Left ventricle myocardium inferior (tissue), 1 donor: ENCODE results near the gene GTF2I. TPM values are rescaled to one million over a fixed set of nuclear protein-coding genes. Genes with fewer than 3 reads are reported as not detected.
A peak's percentile ranks its signal among the peaks of the same experiment; 100 is the strongest.
"Not testable (repeated sequence)": the region's sequence is repeated elsewhere in the genome, so short reads cannot be mapped to it uniquely, and the experiment has no call there.

Experiments used
- DNase-seq: peaks from one replicate; pipeline ENCODE4 v3.0.0-alpha.2; 2020
- H3K27ac ChIP-seq: fragments of 200-600 bp; replicated peaks from 2 replicates; pipeline ENCODE4 v1.8.0; 2021
- H3K27me3 ChIP-seq: fragments of 200-600 bp; 2 replicates; pipeline ENCODE4 v1.8.0; 2021; ENCODE audit warnings: low read depth
- H3K36me3 ChIP-seq: fragments of 200-600 bp; 2 replicates; pipeline ENCODE4 v1.8.0; 2021
- H3K4me1 ChIP-seq: fragments of 200-600 bp; 2 replicates; pipeline ENCODE4 v1.8.0; 2021
- H3K4me3 ChIP-seq: fragments of 200-600 bp; 2 replicates; pipeline ENCODE4 v1.8.0; 2021; ENCODE audit warnings: mild to moderate bottlenecking, moderate library complexity
- H3K9me3 ChIP-seq: fragments of 200-600 bp; replicated peaks from 2 replicates; pipeline ENCODE4 v1.8.0; 2021
- intact Hi-C: fragments of 100-400 bp; cut with micrococcal nuclease; formaldehyde crosslinking; loops from one replicate; pipeline ENCODE4 v1.11.0; 2022
- total RNA-seq: library from RNA; stranded (reverse); fragmentation: NEBNext Ultra II Directional; extraction: Animal tissue kit (Norgen Biotek cat#: 25700); gene quantifications from one replicate; pipeline ENCODE4 v1.2.1, GENCODE V29; 2021
- TF ChIP-seq, protein P1 (sequence below): fragments of 200-600 bp; IDR thresholded peaks from 2 replicates; pipeline ENCODE4 v1.8.0; 2021; ENCODE audit warnings: antibody characterized with exemption, mild to moderate bottlenecking, borderline replicate concordance
- donor health status: DM: no; HTN: yes; CAD: no; lungs with severe emphysema.

The GTF2I gene
- total RNA-seq, 1 donor from 2014 or later = 122 TPM

- H3K4me1 ChIP-seq = peaks cover 47% of the 10 kb centered on the region
- no peaks in the 10 kb centered on the region for H3K27me3 ChIP-seq
- no peak overlapping the region for H3K27ac ChIP-seq
- DNase-seq = no peak
- TF ChIP-seq, protein P1, sequence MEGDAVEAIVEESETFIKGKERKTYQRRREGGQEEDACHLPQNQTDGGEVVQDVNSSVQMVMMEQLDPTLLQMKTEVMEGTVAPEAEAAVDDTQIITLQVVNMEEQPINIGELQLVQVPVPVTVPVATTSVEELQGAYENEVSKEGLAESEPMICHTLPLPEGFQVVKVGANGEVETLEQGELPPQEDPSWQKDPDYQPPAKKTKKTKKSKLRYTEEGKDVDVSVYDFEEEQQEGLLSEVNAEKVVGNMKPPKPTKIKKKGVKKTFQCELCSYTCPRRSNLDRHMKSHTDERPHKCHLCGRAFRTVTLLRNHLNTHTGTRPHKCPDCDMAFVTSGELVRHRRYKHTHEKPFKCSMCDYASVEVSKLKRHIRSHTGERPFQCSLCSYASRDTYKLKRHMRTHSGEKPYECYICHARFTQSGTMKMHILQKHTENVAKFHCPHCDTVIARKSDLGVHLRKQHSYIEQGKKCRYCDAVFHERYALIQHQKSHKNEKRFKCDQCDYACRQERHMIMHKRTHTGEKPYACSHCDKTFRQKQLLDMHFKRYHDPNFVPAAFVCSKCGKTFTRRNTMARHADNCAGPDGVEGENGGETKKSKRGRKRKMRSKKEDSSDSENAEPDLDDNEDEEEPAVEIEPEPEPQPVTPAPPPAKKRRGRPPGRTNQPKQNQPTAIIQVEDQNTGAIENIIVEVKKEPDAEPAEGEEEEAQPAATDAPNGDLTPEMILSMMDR = no peak
- no peaks in the 10 kb centered on the region for H3K36me3 ChIP-seq
- no peaks in the 10 kb centered on the region for H3K9me3 ChIP-seq
- intact Hi-C loops = no loop called here
- H3K4me3 ChIP-seq = peak overlapping the region; percentile 100
These were observed 2.2 kb upstream of the GTF2I start for GRCh38 chr7:74655324-74655723.

DNA sequence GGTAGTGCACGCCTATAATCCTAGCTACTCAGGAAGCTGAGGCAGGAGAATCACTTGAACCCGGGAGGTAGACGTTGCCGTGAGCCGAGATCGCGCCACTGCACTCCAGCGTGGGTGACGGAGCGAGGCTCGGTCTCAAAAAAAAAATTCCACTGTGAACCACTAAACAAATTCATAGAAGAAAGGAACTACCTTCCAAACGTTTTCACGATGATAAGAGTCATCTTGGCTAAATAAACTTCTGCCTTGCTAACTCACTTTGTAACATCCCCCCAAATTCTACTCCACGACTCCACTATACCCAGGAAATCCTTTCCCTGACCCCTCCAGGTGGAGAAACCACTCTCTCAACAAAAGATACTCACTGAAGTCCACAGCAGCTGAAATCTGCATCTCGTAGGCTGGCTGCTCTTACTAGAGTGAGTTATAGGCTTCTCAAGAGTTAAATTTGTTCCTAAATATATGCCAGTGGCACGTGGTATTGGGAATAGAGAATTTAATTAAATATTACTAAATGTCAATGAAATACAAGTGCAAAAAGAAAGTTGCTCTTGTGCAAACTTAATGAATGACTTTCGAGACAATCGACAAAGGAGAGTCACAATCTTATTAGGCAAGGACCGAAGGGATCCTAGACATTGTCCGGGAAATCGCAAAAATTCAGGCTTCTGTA, 1.6 kb upstream of the GTF2I start:
- Histone ChIP-seq H3K4me1 (peaks cover 48% of the 10 kb centered on the region), H3K27ac (peak overlapping the region; percentile 100), H3K36me3 (no peaks in the 10 kb centered on the region), H3K9me3 (no peaks in the 10 kb centered on the region), H3K4me3 (peak overlapping the region; percentile 100), H3K27me3 (no peaks in the 10 kb centered on the region)
- no peak for DNase-seq
- intact Hi-C loops = no loop called here
- TF ChIP-seq, protein P1 = no peak

DNA sequence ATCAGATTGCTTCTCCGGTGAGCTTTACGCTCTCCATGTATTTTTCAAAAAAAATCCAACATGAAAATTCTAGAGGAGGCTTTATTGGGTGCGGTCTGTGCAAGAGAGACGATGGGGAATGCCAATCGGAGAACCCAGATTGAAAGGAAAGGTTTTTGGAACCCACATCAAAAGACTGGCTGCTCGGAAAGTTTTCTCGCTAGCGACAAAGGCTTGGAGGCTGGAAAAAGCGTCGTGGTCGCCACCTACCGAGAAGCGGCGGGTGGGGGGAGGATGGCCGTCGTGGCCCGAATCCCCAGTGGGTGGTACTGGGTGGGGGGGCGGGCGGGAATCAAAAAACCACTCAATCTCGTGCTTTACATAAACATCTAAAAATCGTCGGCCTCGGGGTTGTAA, 1.1 kb upstream of the GTF2I start:
- peak; percentile 60 for DNase-seq
- Histone ChIP-seq H3K27ac (peak overlapping the region; percentile 100), H3K9me3 (no peaks in the 10 kb centered on the region), H3K36me3 (no peaks in the 10 kb centered on the region), H3K27me3 (no peaks in the 10 kb centered on the region), H3K4me3 (peak overlapping the region; percentile 100), H3K4me1 (peaks cover 53% of the 10 kb centered on the region)
- intact Hi-C loops = no loop called here
- TF ChIP-seq, protein P1 = peak; percentile 39

DNA sequence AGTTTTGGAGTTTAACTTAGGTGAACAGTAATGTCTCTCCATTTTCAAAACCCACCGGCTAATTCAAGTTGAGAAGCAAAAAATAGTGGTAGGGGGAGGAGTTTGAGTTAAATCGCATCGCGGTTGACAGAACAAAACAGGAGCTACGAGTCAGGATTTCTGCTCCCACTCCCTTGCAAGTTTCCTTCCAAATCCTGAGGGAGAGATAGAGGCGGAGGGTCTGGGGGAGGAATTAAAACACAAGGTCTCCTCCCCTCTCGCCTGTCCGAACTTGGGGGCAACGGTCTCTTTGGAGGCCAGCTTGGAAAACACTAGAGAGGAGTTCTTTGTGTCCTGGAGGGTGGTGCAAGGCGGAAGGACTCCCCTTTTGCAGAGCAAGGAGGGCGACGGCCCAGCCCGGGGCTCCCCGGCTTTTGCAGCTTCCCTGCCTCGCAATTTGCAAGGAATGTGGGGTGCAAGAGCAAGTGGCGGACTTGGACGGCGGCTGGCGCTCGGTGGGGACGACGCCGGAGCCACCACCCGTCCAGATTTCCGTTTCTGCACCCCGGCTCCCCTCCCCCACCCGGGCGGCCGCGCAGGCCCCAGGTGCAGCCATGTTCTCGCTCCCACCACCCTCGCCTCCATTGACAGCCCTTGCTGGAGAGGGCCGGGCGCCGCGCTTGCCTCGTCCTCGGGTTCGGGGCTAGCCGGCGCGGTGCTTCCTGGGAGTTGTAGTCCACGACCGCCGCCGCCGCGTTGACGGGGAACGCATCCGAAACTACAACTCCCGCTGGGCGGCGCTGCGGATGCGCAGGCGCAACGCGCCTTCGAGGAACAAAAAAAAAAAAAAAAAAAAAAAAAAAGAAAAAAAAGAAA, 454 bp upstream of the GTF2I start:
- Histone ChIP-seq H3K4me1 (peaks cover 59% of the 10 kb centered on the region), H3K36me3 (no peaks in the 10 kb centered on the region), H3K27me3 (no peaks in the 10 kb centered on the region), H3K9me3 (no peaks in the 10 kb centered on the region), H3K27ac (peak overlapping the region; percentile 100), H3K4me3 (peak overlapping the region; percentile 100)
- intact Hi-C loops = no loop called here
- peak; percentile 99 for DNase-seq
- TF ChIP-seq, protein P1 = peak; percentile 34

DNA sequence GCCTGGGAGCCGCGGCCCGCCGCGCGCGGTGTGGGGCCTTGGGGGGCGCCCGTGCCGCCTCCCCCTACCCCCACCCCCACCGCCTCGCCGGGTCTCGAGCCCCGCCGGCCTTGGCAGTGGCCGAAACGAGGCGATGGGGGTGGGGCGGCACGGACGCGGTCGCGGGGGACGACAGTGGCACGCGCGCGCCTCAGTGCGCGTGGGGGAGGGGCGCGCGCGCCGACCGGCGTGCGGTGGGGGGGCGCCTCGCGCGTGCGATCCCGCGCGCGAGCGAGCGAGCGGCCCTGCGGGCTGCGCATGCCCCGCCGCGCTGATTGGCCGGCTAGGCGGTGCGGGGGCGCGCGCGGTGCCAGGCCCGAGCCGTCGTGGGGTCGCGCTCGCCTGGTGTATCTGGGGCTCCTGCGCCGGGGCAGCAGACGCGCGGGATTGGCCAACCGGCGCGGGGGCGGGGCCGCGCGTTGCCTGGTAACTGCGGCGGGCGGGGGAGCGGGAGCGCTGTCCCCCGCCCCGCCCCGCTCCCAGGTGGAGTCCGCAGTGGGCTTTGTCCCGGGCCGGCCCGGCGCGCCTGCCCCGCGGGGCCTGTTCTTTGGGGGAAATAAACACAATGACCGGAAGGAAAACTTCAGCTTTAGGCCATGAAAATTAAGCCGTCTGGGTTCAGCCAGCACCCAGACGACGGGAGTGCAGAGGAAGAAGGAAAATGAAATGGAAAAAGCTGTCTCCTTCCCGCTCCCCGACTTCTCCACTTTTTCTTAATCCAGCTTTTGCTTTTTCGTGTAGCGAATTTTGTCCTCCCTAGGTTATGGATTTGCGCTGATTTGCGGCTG, 873 bp downstream of the GTF2I start:
- intact Hi-C loops = no loop called here
- TF ChIP-seq, protein P1 = no peak
- H3K4me3 ChIP-seq = peak overlapping the region; percentile 100
- H3K9me3 ChIP-seq = no peaks in the 10 kb centered on the region
- peak; percentile 93 for DNase-seq
- no peaks in the 10 kb centered on the region for H3K27me3 ChIP-seq
- H3K36me3 ChIP-seq = no peaks in the 10 kb centered on the region
- peaks cover 72% of the 10 kb centered on the region for H3K4me1 ChIP-seq
- H3K27ac ChIP-seq = peak overlapping the region; percentile 100

- H3K9me3 ChIP-seq, DNase-seq, intact Hi-C loops, H3K27me3 ChIP-seq, H3K36me3 ChIP-seq: not testable (repeated sequence)
- Histone ChIP-seq H3K4me1 (peaks cover 90% of the 10 kb centered on the region), H3K27ac (peak overlapping the region; percentile 100), H3K4me3 (peak overlapping the region; percentile 100)
These were observed 2.7 kb downstream of the GTF2I start for GRCh38 chr7:74660202-74660601.

DNA sequence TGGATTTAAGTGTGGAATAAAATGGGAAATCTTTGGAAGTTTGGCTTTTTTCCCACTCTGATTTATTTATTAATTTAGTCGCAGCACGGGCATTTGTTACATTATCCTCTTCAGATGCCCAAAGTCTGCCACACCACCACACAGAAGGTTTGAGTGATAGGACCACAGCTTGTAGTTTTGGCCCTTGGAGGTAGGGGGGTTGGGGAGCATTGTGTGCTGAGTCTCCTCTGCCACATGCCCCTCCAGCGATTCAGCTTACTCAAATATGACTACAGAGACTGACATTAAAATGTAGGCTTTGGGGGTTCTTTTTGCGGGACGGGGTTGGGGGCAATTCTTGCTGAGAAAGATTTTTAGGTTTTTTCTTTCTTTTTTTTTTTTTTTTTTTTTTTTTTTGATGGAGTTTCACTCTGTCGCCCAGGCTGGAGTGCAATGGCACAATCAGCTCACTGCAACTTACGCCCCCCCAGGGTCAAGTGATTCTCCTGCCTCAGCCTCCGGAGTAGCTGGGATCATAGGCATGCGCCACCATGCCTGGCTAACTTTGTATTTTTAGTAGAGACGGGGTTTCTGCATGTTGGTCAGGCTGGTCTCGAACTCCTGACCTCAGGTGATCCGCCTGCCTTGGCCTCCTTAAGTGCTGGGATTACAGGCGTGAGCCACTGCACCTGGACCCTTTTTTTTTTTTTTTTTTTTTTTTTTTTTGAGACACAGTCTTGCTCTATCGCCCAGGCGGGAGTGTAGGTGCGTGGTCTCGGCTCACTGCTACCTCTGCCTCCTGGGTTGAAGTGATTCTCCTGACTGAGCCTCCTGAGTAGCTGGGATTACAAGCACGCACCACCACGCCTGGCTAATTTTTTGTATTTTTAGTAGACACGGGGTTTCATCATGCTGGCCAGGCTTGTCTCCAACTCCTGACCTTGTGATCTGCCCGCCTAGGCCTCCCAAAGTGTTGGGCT, 4.6 kb downstream of the GTF2I start:
- DNase-seq, H3K4me3 ChIP-seq, H3K9me3 ChIP-seq, intact Hi-C loops, H3K27me3 ChIP-seq: not testable (repeated sequence)
- Histone ChIP-seq H3K27ac (peak overlapping the region; percentile 100), H3K36me3 (peaks cover 15% of the 10 kb centered on the region), H3K4me1 (peaks cover 93% of the 10 kb centered on the region)
